HG03066 (cell line): ENCODE data around the gene CDHR3.
"Not testable (repeated sequence)": the region's sequence is repeated elsewhere in the genome, so short reads cannot be mapped to it uniquely, and the experiment has no call there.

ENCODE experiments used
- ATAC-seq: cut with Tn5 transposase; IDR thresholded peaks from one replicate; pipeline ENCODE4 v1.9.1; 2021; ENCODE audit warnings: low read depth; ENCODE audit not compliant: unreplicated experiment

The CDHR3 gene

DNA sequence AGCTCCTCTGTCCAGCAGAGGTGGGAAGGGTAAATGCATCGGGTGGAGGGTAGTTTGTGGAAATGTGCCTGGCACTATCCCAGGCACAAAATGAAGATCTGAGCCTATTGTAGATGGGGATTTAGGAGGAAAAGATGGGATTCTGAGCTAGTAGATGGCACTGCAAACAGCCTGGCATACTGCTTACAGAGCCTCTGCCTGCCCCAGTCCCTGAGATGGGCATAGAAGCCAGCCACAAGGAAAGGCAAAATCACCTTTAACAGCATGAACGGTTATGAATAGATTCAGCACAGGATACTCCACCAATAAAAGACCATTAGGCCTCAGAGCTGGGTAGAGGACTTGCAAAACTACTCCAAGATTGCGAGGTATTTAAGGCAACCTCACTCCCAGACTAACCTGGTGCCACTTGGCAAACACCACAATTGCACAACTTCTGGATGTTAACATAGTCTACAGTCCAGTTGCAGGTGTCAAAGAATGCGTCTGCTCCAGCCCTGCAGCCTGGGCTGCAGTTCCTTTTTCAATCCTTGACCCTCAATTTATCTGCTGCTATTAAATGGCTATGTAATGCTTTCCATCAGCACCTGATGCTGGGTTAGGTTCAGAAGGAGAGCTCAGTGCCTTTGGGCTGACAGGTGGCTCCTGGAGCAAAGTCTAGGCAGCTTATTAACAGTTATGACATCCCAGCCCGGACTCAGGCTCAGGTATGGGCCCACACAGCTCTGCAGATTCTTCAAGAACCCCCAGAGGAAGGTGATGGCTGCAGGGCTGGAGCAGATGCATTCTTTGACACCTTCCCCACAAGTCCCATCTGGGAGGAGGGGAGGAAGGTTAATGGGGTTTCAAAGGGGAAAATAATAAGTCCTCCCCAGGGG, 34.0 kb downstream of the CDHR3 start:
- no peak for ATAC-seq

DNA sequence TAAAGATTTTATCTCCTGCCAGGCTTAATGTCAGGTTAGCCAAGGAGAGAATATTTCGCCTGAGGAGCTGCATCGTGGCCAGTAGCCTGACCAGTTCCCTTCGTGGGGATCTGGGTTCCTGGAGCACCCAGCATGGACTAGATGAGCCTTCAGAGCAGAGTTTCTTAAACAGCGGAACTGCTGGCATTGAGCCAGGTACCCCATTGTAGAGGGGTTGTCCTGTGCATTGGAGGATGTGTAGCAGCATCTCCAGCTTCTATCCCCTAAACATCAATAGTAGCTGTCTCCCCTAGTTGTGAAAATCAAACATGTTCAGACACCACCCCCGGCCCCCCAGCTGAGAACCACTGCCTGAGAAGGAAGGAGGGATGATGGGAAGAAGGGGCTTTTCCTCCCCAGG, 36.2 kb downstream of the CDHR3 start:
- ATAC-seq = no peak

DNA sequence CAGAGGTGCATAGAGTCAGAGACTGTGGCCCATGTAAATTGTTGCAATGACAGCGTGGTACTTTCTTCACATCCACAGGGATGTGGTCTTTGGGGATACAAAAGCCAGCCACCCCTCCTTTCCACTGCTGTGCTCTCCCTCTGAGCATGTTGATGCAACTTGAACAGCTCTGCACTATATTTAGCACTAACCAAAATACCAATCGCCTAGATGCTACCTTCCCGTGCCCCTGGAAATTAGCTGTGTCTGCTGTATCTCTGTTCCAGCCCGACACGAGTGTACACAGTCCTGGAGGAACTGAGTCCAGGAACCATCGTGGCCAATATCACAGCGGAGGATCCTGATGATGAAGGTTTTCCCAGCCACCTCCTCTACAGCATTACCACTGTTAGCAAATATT, 38.1 kb downstream of the CDHR3 start:
- no peak for ATAC-seq

DNA sequence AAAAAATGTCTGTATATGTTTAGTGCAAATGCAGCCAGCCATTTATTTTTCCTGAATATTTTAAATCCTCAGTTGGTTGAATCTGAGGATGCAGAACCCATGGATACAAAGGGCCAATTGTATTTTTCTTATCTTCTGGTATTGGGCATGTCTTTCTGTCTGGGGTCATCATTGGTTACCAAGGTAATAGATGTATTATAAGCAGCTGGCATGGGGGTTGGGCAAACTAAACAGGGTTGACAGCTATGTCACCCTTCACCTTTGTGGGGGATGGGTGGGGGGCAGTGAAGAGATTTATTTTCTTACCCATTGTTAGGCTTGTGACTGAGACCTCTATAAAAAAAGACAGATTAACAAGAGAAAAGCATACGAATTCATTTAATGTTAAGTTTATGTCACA, 38.8 kb downstream of the CDHR3 start:
- no peak for ATAC-seq

DNA sequence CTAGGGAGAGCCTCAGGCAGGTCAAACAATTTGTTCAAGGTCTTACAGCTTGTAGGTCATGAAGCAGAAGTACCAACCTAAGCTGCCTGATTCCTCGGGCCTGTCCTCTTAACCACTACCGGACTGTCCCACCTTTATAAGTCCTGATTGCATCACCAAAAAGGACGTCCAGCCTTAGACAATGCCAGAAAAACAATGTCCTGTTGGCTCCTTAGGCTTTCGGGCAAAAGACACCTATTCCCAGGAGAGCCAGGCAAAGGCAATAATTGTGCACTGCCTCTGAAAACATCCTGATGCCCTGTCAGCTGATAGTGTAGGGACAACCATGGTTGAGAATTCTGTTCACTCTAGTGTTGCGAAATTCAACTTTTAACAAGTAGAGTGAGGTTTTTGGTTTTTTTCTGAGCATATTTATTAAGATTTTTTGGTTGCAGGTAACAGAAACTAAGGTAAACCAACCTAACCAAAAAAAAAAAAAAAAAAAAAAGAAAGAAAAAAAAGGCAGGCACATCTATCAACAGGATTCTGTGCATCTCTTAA, 40.5 kb downstream of the CDHR3 start:
- no peak for ATAC-seq

DNA sequence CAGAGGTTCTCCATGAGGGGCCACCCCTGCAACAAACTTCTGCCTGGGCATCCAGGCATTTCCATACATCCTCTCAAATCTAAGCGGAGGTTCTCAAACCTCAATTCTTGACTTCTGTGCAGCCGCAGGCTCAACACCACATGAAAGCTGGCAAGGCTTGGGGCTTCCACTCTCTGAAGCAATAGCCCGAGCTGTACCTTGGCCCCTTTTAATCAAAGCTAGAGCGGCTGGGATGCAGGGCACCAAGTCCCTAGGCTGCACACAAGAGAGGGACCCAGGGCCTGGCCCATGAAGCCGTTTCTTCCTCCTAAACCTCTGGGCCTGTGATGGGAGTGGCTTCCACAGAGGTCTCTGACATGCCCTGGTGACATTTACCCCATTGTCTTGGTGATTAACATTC, 43.8 kb downstream of the CDHR3 start:
- ATAC-seq = no peak

DNA sequence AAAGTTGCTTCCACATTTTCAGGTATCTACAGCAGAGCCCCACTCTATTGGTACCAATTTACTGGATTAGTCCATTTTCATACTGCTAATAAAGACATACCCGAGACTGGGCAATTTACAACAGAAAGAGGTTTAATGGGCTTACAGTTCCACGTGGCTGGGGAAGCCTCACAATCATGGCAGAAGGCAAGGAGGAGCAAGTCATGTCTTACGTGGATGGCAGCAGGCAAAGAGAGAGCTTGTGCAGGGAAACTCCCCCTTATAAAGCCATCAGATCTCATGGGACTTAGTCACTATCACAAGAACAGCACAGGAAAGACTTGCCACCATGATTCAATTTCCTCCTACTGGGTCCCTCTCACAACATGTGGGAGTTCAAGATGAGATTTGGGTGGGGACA, 44.7 kb downstream of the CDHR3 start:
- ATAC-seq = not testable (repeated sequence)

DNA sequence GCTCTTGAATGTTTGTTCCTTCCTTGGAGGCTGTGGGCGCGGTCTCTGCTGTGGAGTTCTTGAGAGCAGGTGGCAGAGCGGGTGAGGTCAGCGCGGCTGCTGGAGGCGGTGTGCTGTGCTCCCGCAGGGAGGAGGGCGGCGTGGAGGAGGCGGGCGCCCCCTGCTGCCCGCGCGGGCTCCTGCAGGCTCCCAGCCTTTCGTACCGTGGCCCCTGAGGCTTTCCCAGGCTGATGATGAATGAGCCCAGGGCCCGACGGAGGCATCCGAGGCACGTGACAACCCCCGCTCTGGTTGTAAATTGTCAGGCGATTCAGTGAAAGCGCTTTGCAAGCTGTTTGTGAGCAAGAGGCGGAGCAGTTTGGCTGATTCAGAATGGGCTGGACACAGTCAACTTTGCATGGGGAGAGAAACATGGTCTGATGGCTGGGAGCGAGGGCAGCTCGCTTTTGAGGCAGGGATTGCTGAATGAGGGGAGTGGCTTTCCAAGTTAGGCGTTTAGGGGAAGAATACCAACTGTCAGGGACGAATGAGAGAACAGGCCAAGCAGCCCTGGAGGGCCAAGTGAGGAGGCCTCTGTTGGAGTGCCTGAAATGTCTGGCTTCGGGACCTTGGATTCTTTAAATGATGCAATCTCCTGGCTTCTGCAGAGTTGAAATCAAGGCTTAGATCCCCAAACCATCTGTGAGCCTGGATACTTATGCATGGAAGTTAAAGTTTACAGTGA, 46.6 kb downstream of the CDHR3 start:
- peak; percentile 68 for ATAC-seq

DNA sequence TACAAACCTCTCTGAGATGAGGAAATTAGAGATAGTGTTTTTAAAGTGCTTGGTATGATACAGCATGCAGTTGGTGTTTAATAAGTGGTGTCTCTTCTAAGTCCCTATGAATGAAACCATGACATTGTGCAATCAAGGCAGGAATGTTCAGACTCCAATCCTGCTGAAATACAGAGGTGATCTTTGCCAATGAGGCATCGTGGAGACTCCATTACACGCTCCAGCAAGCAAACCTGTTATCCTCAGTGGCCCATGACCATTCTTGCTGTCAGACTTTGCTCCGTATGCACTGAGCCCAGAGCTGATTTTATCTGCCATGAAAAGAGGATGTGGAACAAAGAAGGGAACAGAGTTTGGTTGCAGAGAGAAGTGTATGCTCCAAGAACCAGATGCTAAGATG, 47.3 kb downstream of the CDHR3 start:
- ATAC-seq = no peak

DNA sequence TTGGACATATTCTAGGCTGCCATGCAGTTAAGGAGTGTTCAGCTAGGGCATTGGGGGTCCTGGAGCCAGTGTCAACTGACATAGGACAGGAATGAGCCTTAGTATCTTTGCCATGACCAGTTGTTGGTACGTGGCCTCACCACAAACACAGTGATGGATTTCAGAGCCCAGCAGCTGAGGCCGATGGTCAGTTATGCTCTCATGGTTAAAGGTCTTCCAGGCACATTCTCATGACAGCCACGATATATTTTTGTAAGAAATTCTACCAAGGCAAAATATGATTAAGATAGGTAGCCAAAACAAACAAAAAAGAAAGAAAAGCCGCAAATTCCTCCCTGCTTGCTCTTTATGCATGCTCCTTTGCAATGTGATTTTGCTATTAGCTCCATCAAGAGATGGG, 47.8 kb downstream of the CDHR3 start:
- no peak for ATAC-seq

DNA sequence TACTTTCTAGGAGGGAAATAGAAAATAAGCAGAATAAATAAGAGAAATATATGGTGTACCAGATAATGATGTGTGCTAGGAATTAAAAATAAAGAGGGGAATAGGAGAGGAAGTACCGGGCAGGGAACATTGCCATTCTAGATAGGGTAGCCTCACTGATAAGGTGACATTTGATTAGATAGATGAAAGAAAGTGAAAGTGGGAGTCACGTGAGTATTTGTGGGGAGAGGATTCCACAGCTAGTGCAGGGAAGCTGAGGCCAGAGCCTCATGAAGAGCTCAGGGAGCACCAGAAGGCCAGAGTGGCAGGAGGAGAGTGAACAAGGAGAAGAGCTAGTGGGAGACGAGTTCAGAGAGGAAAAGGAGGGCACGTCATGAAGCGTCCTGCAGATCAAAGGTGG, 49.1 kb downstream of the CDHR3 start:
- no peak for ATAC-seq

DNA sequence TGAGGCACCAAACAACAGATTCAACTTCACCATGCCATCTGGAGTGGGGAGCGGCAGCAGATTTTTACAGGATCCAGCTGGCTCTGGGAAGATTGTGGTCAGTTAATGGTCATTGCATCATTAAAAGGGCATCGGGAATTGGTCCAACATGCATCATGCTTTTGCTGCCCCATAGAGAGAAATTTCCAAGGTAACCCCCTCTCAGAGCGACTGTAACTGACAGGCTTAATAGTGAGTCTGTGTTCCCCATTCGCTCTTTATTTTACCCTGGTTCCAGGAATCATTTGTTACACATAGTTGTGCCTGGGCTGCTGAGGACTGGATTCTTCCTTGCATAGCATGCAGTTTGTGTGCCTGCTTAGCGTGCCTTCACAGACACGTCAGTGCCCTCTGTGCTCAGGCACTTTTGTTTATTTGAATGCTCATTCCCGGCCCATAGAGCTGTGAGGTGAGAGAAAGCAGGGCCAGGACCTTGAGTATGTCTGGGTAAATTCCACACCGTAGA, 49.9 kb downstream of the CDHR3 start:
- ATAC-seq = no peak

DNA sequence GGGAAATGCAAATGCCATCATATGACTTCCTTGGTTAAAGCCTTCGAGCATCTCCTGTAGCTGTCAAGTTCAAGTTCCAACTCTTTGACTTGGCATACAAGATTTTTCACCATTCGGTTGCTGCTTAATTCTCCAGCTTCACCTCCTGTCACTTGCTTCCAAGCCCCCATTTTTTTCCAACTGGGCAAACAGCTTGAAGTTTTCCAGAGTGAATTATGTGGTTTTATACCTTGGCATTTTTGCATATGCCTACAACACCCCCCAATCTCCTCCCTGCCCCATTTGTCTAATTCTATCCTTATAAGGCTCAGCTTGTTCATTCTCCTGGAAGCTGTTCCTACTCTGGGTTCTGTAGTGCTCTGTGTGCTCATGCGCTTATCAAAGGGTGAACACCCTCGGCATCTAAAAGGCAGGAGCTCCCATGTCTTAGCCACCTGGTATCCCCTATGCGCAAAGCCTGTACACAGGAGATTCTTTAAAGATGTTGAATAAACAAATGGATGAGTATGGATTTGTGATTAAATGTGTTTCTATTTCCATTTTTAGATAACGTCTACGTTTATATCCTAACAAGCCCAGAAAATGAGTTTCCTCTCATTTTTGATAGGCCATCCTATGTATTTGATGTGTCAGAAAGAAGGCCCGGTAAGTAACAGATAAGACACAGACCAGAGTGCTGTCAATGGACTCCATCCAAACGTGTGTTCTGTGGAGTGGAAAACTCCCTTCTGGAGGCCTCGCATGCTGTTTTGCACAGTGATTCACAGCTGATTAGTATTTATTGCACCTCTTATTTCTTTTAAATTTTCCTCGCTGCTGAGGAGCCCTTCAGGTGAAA, 52.5 kb downstream of the CDHR3 start:
- no peak for ATAC-seq

DNA sequence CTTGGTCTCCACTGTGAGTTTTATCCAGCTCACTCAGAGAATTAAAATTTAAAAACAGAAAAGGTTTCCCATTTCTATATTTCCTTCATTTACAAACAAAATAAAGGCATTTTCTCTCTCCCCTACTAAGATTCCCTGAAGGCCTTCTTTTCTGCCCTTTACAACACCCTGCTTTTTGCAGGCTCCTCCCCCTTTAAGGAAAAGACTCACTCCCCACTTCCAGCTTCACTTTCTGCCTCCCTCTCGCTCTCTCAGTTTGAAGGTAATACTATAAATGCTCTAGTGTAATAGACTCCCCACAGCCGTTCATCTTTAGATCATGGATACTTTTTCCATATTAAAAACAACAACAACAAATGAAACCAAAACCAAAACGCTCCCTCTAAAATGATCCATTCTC, 53.3 kb downstream of the CDHR3 start:
- no peak for ATAC-seq

DNA sequence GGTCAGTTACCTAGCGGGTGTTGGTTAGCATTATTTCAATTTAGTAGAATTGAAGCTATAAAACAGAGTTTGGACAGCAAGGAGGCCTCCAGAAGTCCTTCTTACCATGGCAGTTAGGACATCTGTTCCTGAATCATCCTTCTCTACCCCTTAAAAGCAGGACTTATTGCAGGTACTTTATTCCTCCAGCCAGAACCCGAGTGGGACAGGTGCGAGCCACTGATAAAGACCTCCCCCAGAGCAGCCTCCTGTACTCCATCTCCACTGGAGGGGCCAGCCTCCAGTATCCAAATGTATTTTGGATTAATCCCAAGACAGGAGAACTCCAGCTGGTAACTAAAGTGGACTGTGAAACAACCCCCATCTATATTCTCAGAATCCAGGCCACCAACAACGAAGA, 54.6 kb downstream of the CDHR3 start:
- ATAC-seq = no peak

DNA sequence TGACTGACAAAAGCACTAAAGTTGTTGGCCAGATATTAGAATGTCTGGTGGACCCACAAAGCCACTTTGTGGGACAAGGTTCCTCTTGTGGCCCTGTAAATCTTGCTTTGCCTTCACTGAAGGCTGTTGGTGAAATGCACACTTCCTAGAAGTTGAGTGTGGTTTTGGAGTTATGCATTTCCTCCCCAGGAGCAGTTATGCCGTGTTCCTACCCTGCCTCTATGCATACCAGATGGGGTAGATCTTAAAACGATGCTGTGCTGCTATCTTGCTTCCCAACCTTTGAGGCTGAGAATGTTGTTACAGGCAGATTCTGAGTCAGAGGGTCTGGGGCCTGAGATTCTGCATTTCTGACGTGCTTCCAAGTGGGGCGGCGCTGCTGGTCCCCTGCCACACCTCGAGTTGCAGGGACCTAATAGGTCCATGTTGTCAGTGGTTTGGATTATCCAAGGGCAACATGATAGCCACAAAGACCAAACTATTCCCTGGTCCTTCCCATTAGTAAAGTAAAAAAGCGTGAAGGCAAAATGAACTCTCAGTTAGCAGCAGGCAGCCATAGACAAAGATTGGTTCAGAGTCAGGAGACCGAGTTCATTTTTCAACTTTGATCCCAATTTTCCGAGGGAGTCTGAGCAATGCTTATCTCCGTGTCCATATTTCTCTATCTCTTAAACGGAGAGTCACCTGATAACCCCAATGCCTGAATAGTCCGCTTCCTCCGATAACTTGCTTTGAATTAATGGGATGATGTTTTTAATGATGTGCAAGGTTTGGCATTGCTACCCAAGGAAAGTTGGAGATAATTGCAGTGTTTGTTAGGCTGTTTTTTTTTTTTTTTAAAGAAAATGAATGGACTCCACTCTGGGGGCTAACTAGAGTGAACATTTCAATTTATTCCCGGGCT, 55.8 kb downstream of the CDHR3 start:
- ATAC-seq = no peak

DNA sequence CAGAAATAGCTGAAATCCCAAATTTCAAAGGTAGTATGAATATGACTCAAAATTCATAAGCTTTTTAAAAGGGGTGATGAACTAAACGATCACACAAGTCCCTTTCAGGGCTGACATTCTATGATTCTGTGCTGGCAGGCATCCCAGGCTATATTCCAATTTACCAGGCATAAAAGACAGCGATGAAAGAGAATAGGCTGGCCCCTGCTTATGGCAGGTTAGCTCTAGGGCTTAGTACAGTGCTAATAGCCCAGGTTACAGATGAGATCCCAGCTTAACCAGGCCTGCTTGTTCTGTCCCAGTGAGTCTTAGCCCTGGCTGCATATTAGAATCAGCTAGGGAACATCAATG, 56.4 kb downstream of the CDHR3 start:
- no peak for ATAC-seq

DNA sequence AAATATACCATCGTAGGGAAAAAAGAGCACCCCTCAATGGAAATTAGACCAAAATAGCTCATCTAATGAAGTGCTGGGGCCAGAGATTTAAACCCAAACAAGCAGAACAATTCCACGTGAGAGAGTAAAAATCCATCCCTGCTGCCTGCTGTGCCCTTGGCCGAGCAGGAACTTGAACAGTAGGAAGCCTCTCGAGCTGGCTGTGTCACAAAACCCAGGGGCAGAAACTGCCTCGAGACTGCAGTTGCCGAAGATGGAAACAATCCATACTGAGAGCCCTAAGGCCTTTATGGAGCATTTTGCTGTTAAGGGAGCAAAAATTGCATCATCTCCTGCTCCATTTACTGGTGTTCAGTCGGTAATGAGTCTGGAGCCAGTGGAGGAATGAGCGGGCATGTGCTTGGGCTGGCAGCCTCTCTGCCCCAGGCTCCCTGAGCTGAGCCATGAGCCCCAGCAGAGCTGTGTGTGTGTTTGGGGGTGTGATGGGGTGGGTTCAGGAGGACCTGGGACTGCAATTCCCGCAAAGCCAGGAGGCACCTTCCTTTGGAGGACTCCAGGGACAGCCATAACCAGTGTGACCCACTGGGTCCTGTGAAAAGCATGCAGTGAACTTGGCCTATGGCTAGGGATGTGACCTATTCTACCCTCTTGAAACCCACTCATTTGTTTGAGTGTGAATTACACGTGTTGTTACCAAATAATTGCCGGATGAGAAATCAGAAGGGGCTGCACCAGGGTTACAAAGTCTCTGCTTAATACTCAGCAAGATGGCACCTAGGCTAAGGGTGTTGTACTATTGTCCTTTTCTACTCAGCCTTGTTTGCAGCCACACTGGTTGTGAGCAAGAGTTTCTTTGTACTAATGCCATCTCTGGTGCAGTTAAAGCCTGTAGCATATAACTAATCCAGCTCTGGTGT, 58.3 kb downstream of the CDHR3 start:
- no peak for ATAC-seq
